GM12872 (cell line): ENCODE measurements around the gene ADGRV1.

ENCODE experiments used
- CTCF ChIP-seq: IDR thresholded peaks from 3 replicates; pipeline ENCODE4 v1.5.1; 2011; ENCODE audit warnings: low read depth, mild to moderate bottlenecking, low read length, moderate library complexity; ENCODE audit not compliant: insufficient read depth

Gene ADGRV1

GRCh38 chr5:90685425-90686022 is 126.9 kb downstream of the ADGRV1 start:
- TF ChIP-seq CTCF, result no peak

GRCh38 chr5:90689064-90689463 is 130.5 kb downstream of the ADGRV1 start:
- TF ChIP-seq CTCF, result no peak

- no peak for TF ChIP-seq CTCF
These were observed 131.7 kb downstream of the ADGRV1 start for GRCh38 chr5:90690307-90690706.

- no peak for TF ChIP-seq CTCF
These were observed 132.9 kb downstream of the ADGRV1 start for GRCh38 chr5:90691533-90691932.

GRCh38 chr5:90696153-90696552 is 137.6 kb downstream of the ADGRV1 start:
- TF ChIP-seq CTCF, result no peak

- TF ChIP-seq CTCF, result no peak
These were observed 141.7 kb downstream of the ADGRV1 start for GRCh38 chr5:90700299-90700698.

GRCh38 chr5:90703932-90704331 is 145.3 kb downstream of the ADGRV1 start:
- no peak for TF ChIP-seq CTCF
